ENCODE data around the gene MOB3B.

Gene MOB3B

DNA sequence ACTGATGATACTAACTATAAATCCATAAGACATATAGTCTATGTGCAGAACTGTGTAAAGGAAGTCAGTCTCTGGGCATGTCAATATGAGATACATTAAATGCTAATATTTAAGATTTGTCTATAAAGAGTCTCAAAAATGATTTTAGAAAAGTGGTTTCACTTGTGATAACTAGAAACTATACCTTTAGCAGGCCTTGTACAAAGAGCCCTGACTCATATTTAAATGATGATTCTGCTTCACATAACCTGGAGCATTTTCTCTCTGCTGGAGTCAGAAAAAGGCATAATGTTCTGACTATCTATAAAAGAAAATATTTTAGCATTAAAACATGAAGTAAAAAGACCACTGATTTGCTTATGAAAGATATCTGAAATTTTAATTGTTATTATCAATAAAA is 28.7 kb upstream of the MOB3B start:
- Mint-ChIP-seq H3K27me3 (no peaks in the 10 kb centered on the region), H3K36me3 (ENCODE audit: low read depth) (peaks cover 16% of the 10 kb centered on the region), H3K27ac (no peak overlapping the region), H3K4me3 (no peak overlapping the region), H3K4me1 (peaks cover 3% of the 10 kb centered on the region), H3K9me3 (no peaks in the 10 kb centered on the region)
- no peak for ATAC-seq
- no peak for DNase-seq

- Mint-ChIP-seq H3K36me3 (ENCODE audit: low read depth) (peaks cover 15% of the 10 kb centered on the region), H3K4me3 (no peak overlapping the region), H3K9me3 (no peaks in the 10 kb centered on the region), H3K27ac (no peak overlapping the region), H3K27me3 (no peaks in the 10 kb centered on the region), H3K4me1 (no peaks in the 10 kb centered on the region)
- DNase-seq (no peak), ATAC-seq (no peak)
Observed at GRCh38 chr9:27556470-27556869, 26.9 kb upstream of the MOB3B start.

GRCh38 chr9:27554712-27555111 is 25.1 kb upstream of the MOB3B start:
- no peaks in the 10 kb centered on the region for H3K9me3 Mint-ChIP-seq
- no peaks in the 10 kb centered on the region for H3K27me3 Mint-ChIP-seq
- H3K4me3 Mint-ChIP-seq, result no peak overlapping the region
- no peak for DNase-seq
- peaks cover 14% of the 10 kb centered on the region for H3K36me3 Mint-ChIP-seq (ENCODE audit: low read depth)
- ATAC-seq, result no peak
- no peak overlapping the region for H3K27ac Mint-ChIP-seq
- H3K4me1 Mint-ChIP-seq, result no peaks in the 10 kb centered on the region

- H3K27me3 Mint-ChIP-seq, result no peaks in the 10 kb centered on the region
- H3K9me3 Mint-ChIP-seq, result no peaks in the 10 kb centered on the region
- DNase-seq, result no peak
- no peak for ATAC-seq
- H3K36me3 Mint-ChIP-seq (ENCODE audit: low read depth), result peaks cover 11% of the 10 kb centered on the region
- no peak overlapping the region for H3K4me3 Mint-ChIP-seq
- H3K27ac Mint-ChIP-seq, result no peak overlapping the region
- no peaks in the 10 kb centered on the region for H3K4me1 Mint-ChIP-seq
Observed at GRCh38 chr9:27549196-27549755, 19.7 kb upstream of the MOB3B start.

- H3K36me3 Mint-ChIP-seq (ENCODE audit: low read depth), result peaks cover 4% of the 10 kb centered on the region
- no peak for ATAC-seq
Observed at GRCh38 chr9:27548055-27548741, 18.6 kb upstream of the MOB3B start.

GRCh38 chr9:27545471-27545870 is 15.9 kb upstream of the MOB3B start:
- Mint-ChIP-seq H3K4me1 (no peaks in the 10 kb centered on the region), H3K27ac (no peak overlapping the region), H3K9me3 (no peaks in the 10 kb centered on the region), H3K27me3 (no peaks in the 10 kb centered on the region), H3K4me3 (no peak overlapping the region), H3K36me3 (ENCODE audit: low read depth) (no peaks in the 10 kb centered on the region)
- ATAC-seq (no peak), DNase-seq (no peak)

More at GRCh38 chr9:27548055-27548741, 18.6 kb upstream of the MOB3B start:
- Mint-ChIP-seq H3K27me3 (no peaks in the 10 kb centered on the region), H3K4me3 (no peak overlapping the region), H3K27ac (no peak overlapping the region), H3K9me3 (no peaks in the 10 kb centered on the region), H3K4me1 (no peaks in the 10 kb centered on the region)
- no peak for DNase-seq

GRCh38 chr9:27542508-27542907 is 12.9 kb upstream of the MOB3B start:
- H3K4me1 Mint-ChIP-seq, result no peaks in the 10 kb centered on the region
- H3K4me3 Mint-ChIP-seq, result no peak overlapping the region
- no peak for ATAC-seq
- H3K27me3 Mint-ChIP-seq, result no peaks in the 10 kb centered on the region
- H3K27ac Mint-ChIP-seq, result no peak overlapping the region
- no peak for DNase-seq
- H3K36me3 Mint-ChIP-seq (ENCODE audit: low read depth), result no peaks in the 10 kb centered on the region
- H3K9me3 Mint-ChIP-seq, result no peaks in the 10 kb centered on the region

DNA sequence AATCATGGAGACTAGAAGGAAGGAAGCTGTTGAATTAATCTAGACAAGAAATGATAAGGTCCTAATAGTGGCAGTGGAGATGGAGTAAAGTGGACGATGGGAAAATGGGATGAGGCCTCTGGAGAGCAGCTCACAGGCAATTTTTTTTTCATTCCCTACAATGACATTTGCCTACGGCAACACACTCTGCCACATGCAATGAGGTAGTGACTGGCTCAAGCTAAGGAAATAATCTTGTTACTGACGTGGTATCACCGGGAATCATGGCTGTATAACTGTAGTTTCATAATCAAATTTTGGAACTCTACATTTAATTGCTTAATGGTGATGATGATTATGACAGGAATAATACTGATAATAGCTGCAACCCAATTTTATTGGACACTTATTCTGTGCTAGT is 12.1 kb upstream of the MOB3B start:
- Mint-ChIP-seq H3K36me3 (ENCODE audit: low read depth) (no peaks in the 10 kb centered on the region), H3K4me1 (no peaks in the 10 kb centered on the region), H3K27me3 (no peaks in the 10 kb centered on the region), H3K4me3 (no peak overlapping the region), H3K27ac (no peak overlapping the region), H3K9me3 (no peaks in the 10 kb centered on the region)
- DNase-seq (no peak), ATAC-seq (no peak)

- no peak for ATAC-seq
- H3K4me3 Mint-ChIP-seq, result no peak overlapping the region
Observed at GRCh38 chr9:27540502-27540901, 10.9 kb upstream of the MOB3B start.

GRCh38 chr9:27539479-27540441 is 10.1 kb upstream of the MOB3B start:
- no peak for DNase-seq
- H3K27ac Mint-ChIP-seq, result no peak overlapping the region

More at GRCh38 chr9:27540502-27540901, 10.9 kb upstream of the MOB3B start:
- no peaks in the 10 kb centered on the region for H3K27me3 Mint-ChIP-seq
- H3K27ac Mint-ChIP-seq, result no peak overlapping the region
- no peaks in the 10 kb centered on the region for H3K4me1 Mint-ChIP-seq
- no peaks in the 10 kb centered on the region for H3K9me3 Mint-ChIP-seq
- DNase-seq, result no peak
- H3K36me3 Mint-ChIP-seq (ENCODE audit: low read depth), result no peaks in the 10 kb centered on the region

DNA sequence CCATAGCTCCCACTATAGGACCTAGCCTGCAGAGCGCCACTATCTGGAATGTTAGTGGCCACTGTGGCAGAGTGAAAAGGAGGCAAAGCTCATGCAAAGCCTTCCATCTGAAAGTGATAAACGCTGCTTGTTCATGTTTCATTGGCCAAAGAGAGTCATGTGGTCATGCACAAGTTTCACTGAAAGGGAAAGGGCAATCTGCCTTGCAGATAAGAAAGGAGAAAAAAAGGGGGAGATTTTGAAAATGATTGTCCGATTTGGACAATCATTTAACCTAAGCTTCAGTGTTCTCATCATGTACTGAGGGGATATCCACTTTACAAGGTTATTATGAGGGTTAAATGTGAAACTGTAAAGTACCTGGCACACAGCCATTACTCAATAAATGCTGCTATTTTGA is 9.0 kb upstream of the MOB3B start:
- no peak for DNase-seq
- Mint-ChIP-seq H3K4me1 (no peaks in the 10 kb centered on the region), H3K9me3 (no peaks in the 10 kb centered on the region), H3K27ac (no peak overlapping the region), H3K36me3 (ENCODE audit: low read depth) (no peaks in the 10 kb centered on the region), H3K4me3 (no peak overlapping the region), H3K27me3 (no peaks in the 10 kb centered on the region)
- no peak for ATAC-seq

More at GRCh38 chr9:27539479-27540441, 10.1 kb upstream of the MOB3B start:
- H3K9me3 Mint-ChIP-seq, result no peaks in the 10 kb centered on the region
- no peaks in the 10 kb centered on the region for H3K36me3 Mint-ChIP-seq (ENCODE audit: low read depth)
- no peak for ATAC-seq
- no peaks in the 10 kb centered on the region for H3K27me3 Mint-ChIP-seq
- H3K4me1 Mint-ChIP-seq, result no peaks in the 10 kb centered on the region
- H3K4me3 Mint-ChIP-seq, result no peak overlapping the region

- no peak overlapping the region for H3K27ac Mint-ChIP-seq
- H3K36me3 Mint-ChIP-seq (ENCODE audit: low read depth), result no peaks in the 10 kb centered on the region
- H3K4me1 Mint-ChIP-seq, result no peaks in the 10 kb centered on the region
- ATAC-seq (no peak), DNase-seq (no peak)
- no peaks in the 10 kb centered on the region for H3K9me3 Mint-ChIP-seq
- no peaks in the 10 kb centered on the region for H3K27me3 Mint-ChIP-seq
- H3K4me3 Mint-ChIP-seq, result no peak overlapping the region
Observed at GRCh38 chr9:27537756-27538155, 8.1 kb upstream of the MOB3B start.

GRCh38 chr9:27537027-27537435 is 7.4 kb upstream of the MOB3B start:
- H3K9me3 Mint-ChIP-seq, result no peaks in the 10 kb centered on the region
- H3K36me3 Mint-ChIP-seq (ENCODE audit: low read depth), result no peaks in the 10 kb centered on the region
- H3K27ac Mint-ChIP-seq, result no peak overlapping the region
- DNase-seq (no peak), ATAC-seq (no peak)
- H3K4me3 Mint-ChIP-seq, result no peak overlapping the region
- H3K4me1 Mint-ChIP-seq, result no peaks in the 10 kb centered on the region
- no peaks in the 10 kb centered on the region for H3K27me3 Mint-ChIP-seq

- DNase-seq, result no peak
- Mint-ChIP-seq H3K36me3 (ENCODE audit: low read depth) (no peaks in the 10 kb centered on the region), H3K9me3 (no peaks in the 10 kb centered on the region), H3K27me3 (no peaks in the 10 kb centered on the region), H3K4me1 (no peaks in the 10 kb centered on the region), H3K27ac (no peak overlapping the region), H3K4me3 (no peak overlapping the region)
- ATAC-seq, result no peak
Observed at GRCh38 chr9:27536168-27536567, 6.6 kb upstream of the MOB3B start.

GRCh38 chr9:27535701-27536118 is 6.1 kb upstream of the MOB3B start:
- Mint-ChIP-seq H3K27ac (no peak overlapping the region), H3K9me3 (no peaks in the 10 kb centered on the region), H3K27me3 (no peaks in the 10 kb centered on the region), H3K4me3 (no peak overlapping the region), H3K36me3 (ENCODE audit: low read depth) (no peaks in the 10 kb centered on the region), H3K4me1 (no peaks in the 10 kb centered on the region)
- DNase-seq (no peak), ATAC-seq (no peak)
